GM12878 (cell line): ENCODE measurements around the gene ARF3. TPM values are rescaled to one million over a fixed set of nuclear protein-coding genes. Genes with fewer than 3 reads are reported as not detected.

Experiments used
- ATAC-seq: fragments of 200-7000 bp; cut with Tn5 transposase; 3 replicates; pipeline ENCODE4 v1.9.1; 2020; ENCODE audit warnings: mild to moderate bottlenecking, moderate library complexity
- BruUV-seq: library from RNA; stranded (reverse); fragments of 400-500 nt; replicated peaks from 2 replicates; lab custom pipeline; 2021; lab: Mats Ljungman, UMichigan
- CTCF ChIA-PET: fragments of 300-600 bp; sonication (Branson Sonifier 250); formaldehyde crosslinking; extraction: SDS; loops from one replicate; lab custom pipeline; 2021; ENCODE audit warnings: inconsistent platforms; lab: Yijun Ruan, JAX
- POLR2A ChIA-PET: fragments of 350-600 bp; formaldehyde crosslinking; extraction: SDS; loops from one replicate; lab custom pipeline; 2021; ENCODE audit warnings: inconsistent platforms; lab: Charles Lee
- RAD21 ChIA-PET: fragments of 300-600 bp; sonication (Branson Sonifier 250); formaldehyde crosslinking; loops from one replicate; lab custom pipeline; 2023; ENCODE audit warnings: antibody characterized with exemption; ENCODE audit not compliant: unreplicated experiment; lab: Charles Lee
- SMC1A ChIA-PET: fragments of 300-600 bp; sonication (Branson Sonifier 250); formaldehyde crosslinking; loops from one replicate; lab custom pipeline; 2023; ENCODE audit not compliant: unreplicated experiment, uncharacterized antibody; lab: Charles Lee
- DNase-seq: peaks from one replicate; pipeline ENCODE4 v3.0.0-alpha.2; 2011; ENCODE audit warnings: low read depth, low spot score
- FAIRE-seq: peaks from 3 replicates; lab custom pipeline; 2011; peaks lifted over from hg19 to GRCh38; lab: Jason Lieb, UNC
- H2AFZ ChIP-seq: 2 replicates; pipeline ENCODE4 v1.6.0; 2011; ENCODE audit warnings: low read depth, low read length, control low read depth; ENCODE audit not compliant: control insufficient read depth
- H3K27ac ChIP-seq: 2 replicates; pipeline ENCODE4 v1.5.1; 2011; ENCODE audit warnings: control low read depth; ENCODE audit not compliant: control insufficient read depth, insufficient read depth
- H3K27me3 ChIP-seq, 2 experiments: replicated peaks in 1 of 2; 2 replicates each; pipeline versions ENCODE4 v1.6.0 to v1.6.1; 2011; ENCODE audit warnings: low read length in 1 of 2; ENCODE audit not compliant: control insufficient read depth in 2 of 2, insufficient read depth in 2 of 2
- H3K36me3 ChIP-seq, 2 experiments: 2 replicates each; pipeline ENCODE4 v1.5.1; 2011; ENCODE audit warnings: low read length in 1 of 2; ENCODE audit not compliant: control insufficient read depth in 2 of 2, insufficient read depth in 2 of 2
- H3K4me1 ChIP-seq: 2 replicates; pipeline ENCODE4 v1.6.1; 2011; ENCODE audit warnings: mild to moderate bottlenecking, low read length, moderate library complexity, mixed read lengths; ENCODE audit not compliant: control insufficient read depth, insufficient read depth
- H3K4me2 ChIP-seq: 2 replicates; pipeline ENCODE4 v1.6.0; 2011; ENCODE audit warnings: control low read depth; ENCODE audit not compliant: control insufficient read depth, insufficient read depth
- H3K4me3 ChIP-seq: fragments of 200-600 bp; sonication (generic); 2 replicates; pipeline ENCODE4 v1.5.1; 2016
- H3K79me2 ChIP-seq: 2 replicates; pipeline ENCODE4 v1.6.0; 2011; ENCODE audit warnings: low read length; ENCODE audit not compliant: control insufficient read depth, insufficient read depth
- H3K9ac ChIP-seq: 2 replicates; pipeline ENCODE4 v1.8.0; 2011; ENCODE audit warnings: low read length, control low read depth, mixed read lengths; ENCODE audit not compliant: control insufficient read depth, insufficient read depth
- H3K9me3 ChIP-seq: replicated peaks from 3 replicates; pipeline ENCODE4 v1.5.1; 2011; ENCODE audit warnings: mild to moderate bottlenecking, low read length; ENCODE audit not compliant: control insufficient read depth, insufficient read depth
- H4K20me1 ChIP-seq: 2 replicates; pipeline ENCODE4 v1.6.0; 2011; ENCODE audit not compliant: control insufficient read depth, insufficient read depth
- CBX3 ChIP-seq: fragments of 200-600 bp; sonication (generic); IDR thresholded peaks from 2 replicates; pipeline ENCODE4 v1.6.1; 2016; ENCODE audit warnings: low read depth, borderline replicate concordance
- CREB1 ChIP-seq: IDR thresholded peaks from 2 replicates; pipeline ENCODE4 v1.6.1; 2012; ENCODE audit warnings: low read depth, mild to moderate bottlenecking, inconsistent platforms
- EED ChIP-seq: sonication (generic); IDR thresholded peaks from 2 replicates; pipeline ENCODE4 v1.6.1; 2016; ENCODE audit warnings: antibody characterized with exemption, low read depth
- PKNOX1 ChIP-seq: fragments of 450-650 bp; IDR thresholded peaks from 2 replicates; pipeline ENCODE4 v1.6.1; 2016; ENCODE audit warnings: mild to moderate bottlenecking
- SKIL ChIP-seq: fragments of 450-650 bp; IDR thresholded peaks from 2 replicates; pipeline ENCODE4 v1.6.1; 2017; ENCODE audit warnings: mild to moderate bottlenecking, low read depth, inconsistent platforms; ENCODE audit not compliant: poor library complexity, severe bottlenecking
- SPI1 ChIP-seq: IDR thresholded peaks from 2 replicates; pipeline ENCODE4 v1.6.1; 2011; ENCODE audit warnings: low read depth, mild to moderate bottlenecking, low read length, moderate library complexity, borderline replicate concordance; ENCODE audit not compliant: insufficient read depth
- YY1 ChIP-seq: IDR thresholded peaks from 2 replicates; pipeline ENCODE4 v1.6.1; 2011; ENCODE audit warnings: low read depth, mild to moderate bottlenecking, low read length
- WGBS: methylation state at CpG from one replicate; pipeline ENCODE4 v1.1.6; 2016; ENCODE audit warnings: low lambda C conversion rate; ENCODE audit not compliant: insufficient replicate concordance, insufficient coverage; ENCODE audit errors: missing lambda C conversion rate; 5-methylcytosine and 5-hydroxymethylcytosine counted together
- in situ Hi-C: fragments of 300-500 bp; cut with MboI; formaldehyde crosslinking; loops from 9 replicates; pipeline ENCODE4 v1.14.3; 2018; ENCODE audit warnings: mixed read lengths
- intact Hi-C: fragments of 100-400 bp; cut with micrococcal nuclease; formaldehyde crosslinking; loops from one replicate; pipeline ENCODE4 v1.14.2; 2022; ENCODE audit not compliant: unreplicated experiment
- polyA plus RNA-seq, 11 experiments: library from polyadenylated mRNA; depleted of rRNA in 4 of 11; unstranded in 6 of 11; stranded (reverse) in 5 of 11; fragments of >200 nt; fragmentation: Nextera tagmentation in 4 of 11; fragmentation: Illumina TruSeq in 1 of 11; extraction: Ambion mirVana in 4 of 11; extraction: Trizol in 1 of 11; gene quantifications; 1 replicate in 1 of 11; 2 replicates in 10 of 11; pipeline versions ENCODE4 v1.2.1 to v1.2.3, GENCODE V29; 2011 to 2016; ENCODE audit warnings: inconsistent platforms in 2 of 11, missing spikeins in 2 of 11, low read depth in 1 of 11
- total RNA-seq, 4 experiments: library from RNA; depleted of rRNA in 3 of 4; stranded (reverse); fragments of >200 nt in 3 of 4; fragmentation: Illumina TruSeq in 1 of 4; extraction: Trizol in 1 of 4; gene quantifications; 2 replicates each; pipeline versions ENCODE4 v1.2.1 to v1.2.3, GENCODE V29; 2013 to 2021

ARF3 gene
- total and polyA plus RNA-seq, 10 of the 15 experiments (the other 5 are each of a cell fraction or from before 2014, with no cell fraction given), result 8.7 to 263 (median 74.4) TPM

GRCh38 chr12:48938805-48939204 is 18.5 kb downstream of the ARF3 start:
- no peak overlapping the region for H3K4me3 ChIP-seq
- no peak for FAIRE-seq

More at GRCh38 chr12:48938805-48939204, 18.5 kb downstream of the ARF3 start:
- Histone ChIP-seq H3K9ac (no peak overlapping the region), H3K9me3 (no peaks in the 10 kb centered on the region), H3K79me2 (no peaks in the 10 kb centered on the region; the same call in 1 of the 2 replicates), H4K20me1 (0 out of 2 replicates have a peak, but pooled peaks cover 3% of the 10 kb centered on the region), H3K36me3 (peaks cover 35% of the 10 kb centered on the region in 2 experiments), H3K27ac (no peak overlapping the region), H3K4me2 (no peak overlapping the region), H3K4me1 (no peaks in the 10 kb centered on the region), H2AFZ (no peak overlapping the region), H3K27me3 (no peaks in the 10 kb centered on the region)
- WGBS, result 16% methylated on average over 7 of the region's 7 CpGs
- DNase-seq (no peak), ATAC-seq (peak; percentile 70)
- CTCF ChIA-PET, result interaction anchor here (0.6 to 4.0 kb wide), 9 partner anchors 8 to 281 kb away, joined by 3 to 22 read pairs (median 5); partner anchors contain the start of genes FKBP11 and WNT1
- intact Hi-C loops (no loop called here), in situ Hi-C loops (no loop called here)
- POLR2A ChIA-PET, result no interaction called here
- RAD21 ChIA-PET, result interaction anchor here (0.9 to 2.2 kb wide), 3 partner anchors 14 to 86 kb away, joined by 3 to 11 read pairs (median 3); partner anchors contain the start of genes DDX23 and FKBP11
- no peak for TF ChIP-seq PKNOX1
- no peak for TF ChIP-seq CBX3
- no peak for TF ChIP-seq EED
- no peak for TF ChIP-seq CREB1
- TF ChIP-seq SPI1, result peak; percentile 39; the same call in 1 of the 2 replicates
- TF ChIP-seq YY1, result no peak
- no peak for TF ChIP-seq SKIL
- no TSS peak for BruUV-seq
- SMC1A ChIA-PET, result interaction anchor here (0.6 to 1.4 kb wide), 5 partner anchors 11 to 917 kb away, joined by 3 to 5 read pairs (median 4); no protein-coding TSS in a partner anchor
